Muscle of leg (tissue), 11 donors: Measurements from ENCODE around the gene PITPNM3. TPM values are rescaled to one million over a fixed set of nuclear protein-coding genes. Genes with fewer than 3 reads are reported as not detected.
A peak's percentile ranks its signal among the peaks of the same experiment; 100 is the strongest.

Experiments
- DNase-seq: peaks from one replicate; pipeline ENCODE4 v3.0.0; 2013
- H3K27ac ChIP-seq: one replicate; pipeline ENCODE4 v1.5.1; 2013; ENCODE audit warnings: mild to moderate bottlenecking, low read length, control low read depth
- H3K27me3 ChIP-seq: one replicate; pipeline ENCODE4 v1.6.1; 2013; ENCODE audit warnings: low read length; ENCODE audit not compliant: control insufficient read depth, insufficient read depth
- H3K36me3 ChIP-seq: one replicate; pipeline ENCODE4 v1.6.1; 2013; ENCODE audit warnings: low read length; ENCODE audit not compliant: control insufficient read depth, insufficient read depth
- H3K4me1 ChIP-seq: one replicate; pipeline ENCODE4 v1.6.1; 2013; ENCODE audit warnings: low read length; ENCODE audit not compliant: control insufficient read depth, insufficient read depth
- H3K4me3 ChIP-seq: one replicate; pipeline ENCODE4 v1.5.1; 2013; ENCODE audit warnings: low read length, control low read depth
- H3K9me3 ChIP-seq: replicated peaks from 2 replicates; pipeline ENCODE4 v1.6.1; 2013; ENCODE audit warnings: low read depth, low read length; ENCODE audit not compliant: control insufficient read depth
- WGBS: methylation state at CpG from one replicate; pipeline ENCODE4 v1.1.5; 2013; ENCODE audit warnings: missing lambda C conversion rate; ENCODE audit not compliant: insufficient coverage; 5-methylcytosine and 5-hydroxymethylcytosine counted together
- polyA plus RNA-seq, 8 donors: library from polyadenylated mRNA; unstranded; fragments of 120-200 nt; gene quantifications; one replicate each; pipeline versions ENCODE4 v1.2.1 to v1.2.3, GENCODE V29; 2013; ENCODE audit warnings: inconsistent platforms in 1 of 8, low replicate concordance in 1 of 8; ENCODE audit not compliant: insufficient read length in 8 of 8, insufficient read depth in 1 of 8
- total RNA-seq: library from RNA; stranded (reverse); fragments of 120-200 nt; gene quantifications from one replicate; pipeline ENCODE4 v1.2.4, GENCODE V29; 2013

The PITPNM3 gene
- total and polyA plus RNA-seq, 9 donors, result 2.1 to 6.2 (median 4.2) TPM

DNA sequence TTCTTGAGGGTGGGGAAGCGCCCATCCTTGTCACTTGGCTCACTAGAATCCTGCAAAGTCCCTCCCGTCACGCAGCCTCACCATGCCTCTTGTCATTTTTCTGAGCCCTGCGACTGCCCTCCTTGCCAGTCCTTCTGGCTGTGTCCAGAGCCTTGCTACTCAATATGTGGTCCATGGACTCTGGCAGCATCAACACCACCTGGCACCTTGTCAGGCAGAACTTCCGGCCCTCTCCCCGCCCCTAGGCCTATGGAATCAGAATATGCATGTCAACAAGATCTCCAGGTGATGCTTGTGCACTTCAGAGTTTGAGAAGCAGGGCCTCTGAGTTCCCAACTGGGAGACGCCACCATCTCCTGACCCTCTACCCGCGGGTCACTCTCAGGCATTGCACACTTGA is 100.0 kb downstream of the PITPNM3 start:
- no peak for DNase-seq
- H3K36me3 ChIP-seq, result no peaks in the 10 kb centered on the region
- no peak overlapping the region for H3K27ac ChIP-seq
- H3K4me1 ChIP-seq, result peaks cover 13% of the 10 kb centered on the region
- no peak overlapping the region for H3K4me3 ChIP-seq
- H3K9me3 ChIP-seq, result no peaks in the 10 kb centered on the region
- peaks cover 12% of the 10 kb centered on the region for H3K27me3 ChIP-seq
- WGBS, result 79% methylated on average over 9 of the region's 9 CpGs

GRCh38 chr17:6455321-6455705 is 101.0 kb downstream of the PITPNM3 start:
- Histone ChIP-seq H3K27ac (no peak overlapping the region), H3K4me1 (peaks cover 19% of the 10 kb centered on the region), H3K27me3 (peaks cover 12% of the 10 kb centered on the region), H3K36me3 (no peaks in the 10 kb centered on the region), H3K9me3 (no peaks in the 10 kb centered on the region), H3K4me3 (peak overlapping the region; percentile 25)
- DNase-seq, result peak; percentile 61
- 0% methylated on average over 26 of the region's 35 CpGs for WGBS

- Histone ChIP-seq H3K9me3 (no peaks in the 10 kb centered on the region), H3K4me3 (peak overlapping the region; percentile 25), H3K27me3 (peaks cover 12% of the 10 kb centered on the region), H3K36me3 (peaks cover 5% of the 10 kb centered on the region), H3K27ac (peak overlapping the region; percentile 7), H3K4me1 (peaks cover 25% of the 10 kb centered on the region)
- 10% methylated on average over 35 of the region's 35 CpGs for WGBS
- DNase-seq, result no peak
Measured at GRCh38 chr17:6454495-6455320, 101.6 kb downstream of the PITPNM3 start.

GRCh38 chr17:6453279-6454024 is 102.9 kb downstream of the PITPNM3 start:
- Histone ChIP-seq H3K4me3 (no peak overlapping the region), H3K27me3 (peaks cover 8% of the 10 kb centered on the region), H3K27ac (no peak overlapping the region), H3K4me1 (peaks cover 25% of the 10 kb centered on the region), H3K9me3 (no peaks in the 10 kb centered on the region), H3K36me3 (peaks cover 17% of the 10 kb centered on the region)
- WGBS, result 69% methylated on average over 13 of the region's 14 CpGs
- DNase-seq, result no peak

- 71% methylated on average over 9 of the region's 10 CpGs for WGBS
- Histone ChIP-seq H3K9me3 (no peaks in the 10 kb centered on the region), H3K4me3 (no peak overlapping the region), H3K27ac (no peak overlapping the region), H3K4me1 (peaks cover 25% of the 10 kb centered on the region), H3K36me3 (peaks cover 17% of the 10 kb centered on the region), H3K27me3 (peaks cover 6% of the 10 kb centered on the region)
- no peak for DNase-seq
Measured at GRCh38 chr17:6452471-6453266, 103.7 kb downstream of the PITPNM3 start.

DNA sequence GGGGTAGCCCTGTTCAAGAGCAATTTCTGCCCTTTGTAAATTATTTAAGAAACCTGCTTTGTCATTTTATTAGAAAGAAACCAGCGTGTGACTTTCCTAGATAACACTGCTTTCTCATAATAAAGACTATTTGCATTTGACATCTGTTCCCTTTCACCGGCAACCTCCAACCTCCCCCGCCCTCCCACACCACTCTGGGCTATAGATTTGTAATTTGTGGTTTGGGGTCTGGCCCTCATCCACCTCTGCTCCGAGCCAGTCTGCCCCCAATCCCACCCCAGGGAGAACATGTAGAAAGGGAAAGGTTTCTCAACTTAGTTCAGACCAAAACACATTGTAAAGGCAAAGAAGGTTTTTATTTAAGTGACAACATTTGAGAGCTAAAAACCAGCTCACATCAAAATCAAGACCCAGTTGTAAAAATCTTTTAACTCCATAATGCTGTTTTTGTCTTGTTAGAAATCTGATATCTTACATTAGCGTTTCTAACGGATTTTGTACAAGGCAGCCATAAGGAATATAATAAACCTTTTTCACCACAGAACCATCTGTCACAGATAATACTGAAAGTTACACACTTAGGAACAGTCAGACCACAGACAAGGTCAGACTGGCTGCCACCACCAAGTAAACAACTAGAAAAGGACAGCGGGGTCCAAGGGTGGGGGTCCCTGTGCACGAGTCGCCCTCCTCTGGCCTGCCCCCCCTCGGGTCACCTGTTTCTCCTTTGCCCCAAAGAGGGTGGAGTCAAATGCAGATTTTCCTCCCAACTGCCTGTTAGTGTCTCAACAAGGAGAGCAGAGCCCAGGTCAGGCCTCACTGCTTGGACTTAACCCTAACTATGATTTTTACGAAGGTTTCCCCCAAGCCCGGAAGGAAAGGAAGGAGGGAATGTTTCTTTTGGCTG is 105.2 kb downstream of the PITPNM3 start:
- WGBS, result 50% methylated on average over 4 of the region's 12 CpGs
- Histone ChIP-seq H3K27ac (no peak overlapping the region), H3K36me3 (peaks cover 24% of the 10 kb centered on the region), H3K9me3 (no peaks in the 10 kb centered on the region), H3K4me1 (peaks cover 25% of the 10 kb centered on the region), H3K4me3 (no peak overlapping the region), H3K27me3 (peaks cover 6% of the 10 kb centered on the region)
- no peak for DNase-seq

- no peak overlapping the region for H3K4me3 ChIP-seq
- H3K4me1 ChIP-seq, result peaks cover 27% of the 10 kb centered on the region
- WGBS, result 96% methylated on average over 4 of the region's 6 CpGs
- H3K27me3 ChIP-seq, result no peaks in the 10 kb centered on the region
- no peak overlapping the region for H3K27ac ChIP-seq
- H3K9me3 ChIP-seq, result no peaks in the 10 kb centered on the region
- H3K36me3 ChIP-seq, result peaks cover 27% of the 10 kb centered on the region
- DNase-seq, result no peak
Measured at GRCh38 chr17:6449307-6449706, 107.0 kb downstream of the PITPNM3 start.

DNA sequence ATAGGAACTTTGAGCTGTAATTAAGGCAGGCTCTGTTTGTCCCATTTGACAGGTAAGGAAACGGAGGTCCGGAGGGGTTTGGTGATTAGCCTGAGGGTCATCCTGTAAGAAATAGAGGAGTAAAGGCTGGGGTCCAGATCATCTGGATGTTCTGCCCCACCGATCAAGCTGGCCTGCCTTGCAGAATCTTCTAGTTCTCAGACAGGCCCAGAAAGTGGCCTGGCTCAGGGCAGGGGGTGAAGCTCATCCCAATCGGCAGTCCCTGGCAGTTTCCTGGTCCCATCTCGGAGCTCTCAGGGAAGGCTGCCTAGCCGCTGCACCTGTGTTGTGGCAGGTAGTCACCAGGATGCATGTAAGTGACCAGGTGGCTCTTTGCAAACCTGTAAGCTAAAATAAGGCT is 107.9 kb downstream of the PITPNM3 start:
- no peak overlapping the region for H3K4me3 ChIP-seq
- no peak for DNase-seq
- no peak overlapping the region for H3K27ac ChIP-seq
- H3K27me3 ChIP-seq, result no peaks in the 10 kb centered on the region
- peaks cover 27% of the 10 kb centered on the region for H3K36me3 ChIP-seq
- H3K9me3 ChIP-seq, result no peaks in the 10 kb centered on the region
- 97% methylated on average over 6 of the region's 6 CpGs for WGBS
- peaks cover 30% of the 10 kb centered on the region for H3K4me1 ChIP-seq

- no peak overlapping the region for H3K4me3 ChIP-seq
Measured at GRCh38 chr17:6446516-6447100, 109.7 kb downstream of the PITPNM3 start.

More at GRCh38 chr17:6446516-6447100, 109.7 kb downstream of the PITPNM3 start:
- Histone ChIP-seq H3K36me3 (peaks cover 27% of the 10 kb centered on the region), H3K4me1 (peaks cover 33% of the 10 kb centered on the region), H3K9me3 (no peaks in the 10 kb centered on the region), H3K27me3 (no peaks in the 10 kb centered on the region), H3K27ac (no peak overlapping the region)
- WGBS, result 91% methylated on average over 8 of the region's 9 CpGs
- no peak for DNase-seq
